AG09309 (cell line): ENCODE measurements around the gene PPFIA4.
"Not testable (repeated sequence)": the region's sequence is repeated elsewhere in the genome, so short reads cannot be mapped to it uniquely, and the experiment has no call there.

Experiments
- DNase-seq: peaks from one replicate; pipeline ENCODE4 v3.0.0-alpha.2; 2010; ENCODE audit warnings: low read depth
- H3K4me3 ChIP-seq: 2 replicates; pipeline ENCODE4 v1.5.1; 2011; ENCODE audit warnings: mild to moderate bottlenecking, low read depth, low read length, moderate library complexity; ENCODE audit not compliant: control insufficient read depth
- TF ChIP-seq, protein P1 (sequence below): IDR thresholded peaks from 2 replicates; pipeline ENCODE4 v1.5.1; 2011; ENCODE audit warnings: mild to moderate bottlenecking, low read depth, low read length, inconsistent platforms; ENCODE audit not compliant: insufficient read depth, control insufficient read depth; ENCODE audit errors: missing control alignments

Gene PPFIA4

GRCh38 chr1:203017692-203018091 lies 8.6 kb upstream of the PPFIA4 start:
- no peak for DNase-seq
- TF ChIP-seq, protein P1, sequence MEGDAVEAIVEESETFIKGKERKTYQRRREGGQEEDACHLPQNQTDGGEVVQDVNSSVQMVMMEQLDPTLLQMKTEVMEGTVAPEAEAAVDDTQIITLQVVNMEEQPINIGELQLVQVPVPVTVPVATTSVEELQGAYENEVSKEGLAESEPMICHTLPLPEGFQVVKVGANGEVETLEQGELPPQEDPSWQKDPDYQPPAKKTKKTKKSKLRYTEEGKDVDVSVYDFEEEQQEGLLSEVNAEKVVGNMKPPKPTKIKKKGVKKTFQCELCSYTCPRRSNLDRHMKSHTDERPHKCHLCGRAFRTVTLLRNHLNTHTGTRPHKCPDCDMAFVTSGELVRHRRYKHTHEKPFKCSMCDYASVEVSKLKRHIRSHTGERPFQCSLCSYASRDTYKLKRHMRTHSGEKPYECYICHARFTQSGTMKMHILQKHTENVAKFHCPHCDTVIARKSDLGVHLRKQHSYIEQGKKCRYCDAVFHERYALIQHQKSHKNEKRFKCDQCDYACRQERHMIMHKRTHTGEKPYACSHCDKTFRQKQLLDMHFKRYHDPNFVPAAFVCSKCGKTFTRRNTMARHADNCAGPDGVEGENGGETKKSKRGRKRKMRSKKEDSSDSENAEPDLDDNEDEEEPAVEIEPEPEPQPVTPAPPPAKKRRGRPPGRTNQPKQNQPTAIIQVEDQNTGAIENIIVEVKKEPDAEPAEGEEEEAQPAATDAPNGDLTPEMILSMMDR = no peak
- H3K4me3 ChIP-seq = no peak overlapping the region

DNA sequence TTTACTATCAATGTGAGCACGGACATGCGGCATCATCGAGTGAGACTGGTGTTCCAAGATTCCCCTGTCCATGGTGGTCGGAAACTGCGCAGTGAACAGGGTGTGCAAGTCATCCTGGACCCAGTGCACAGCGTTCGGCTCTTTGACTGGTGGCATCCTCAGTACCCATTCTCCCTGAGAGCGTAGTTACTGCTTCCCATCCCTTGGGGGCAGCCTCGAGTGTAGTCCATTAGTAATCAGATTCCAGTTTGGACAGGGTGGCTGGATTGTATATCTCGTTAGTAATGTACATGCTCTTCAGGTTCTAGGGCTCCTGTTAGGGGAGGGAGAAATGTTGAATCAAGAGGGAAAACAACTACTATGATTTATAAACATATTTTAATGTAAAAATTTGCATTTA lies 3.4 kb upstream of the PPFIA4 start:
- not testable (repeated sequence) for H3K4me3 ChIP-seq, DNase-seq

DNA sequence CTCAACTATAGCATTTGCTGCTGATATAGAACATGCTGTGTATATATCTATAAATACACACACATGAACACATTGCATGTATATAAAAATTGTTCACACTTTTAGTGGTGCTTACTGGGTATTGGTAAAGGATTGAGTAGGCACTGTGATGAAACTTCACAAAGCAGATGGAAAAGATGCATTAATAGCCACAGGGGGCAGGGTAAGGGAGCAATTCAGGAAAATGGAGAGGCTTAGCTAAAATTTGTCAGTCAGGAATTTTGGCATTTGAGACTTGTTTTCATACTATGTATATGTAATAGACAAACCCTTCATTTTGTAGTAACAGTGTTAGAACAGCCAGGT lies 633 bp upstream of the PPFIA4 start:
- H3K4me3 ChIP-seq = no peak overlapping the region
- TF ChIP-seq, protein P1 = no peak
- DNase-seq = no peak

- H3K4me3 ChIP-seq = peak overlapping the region; percentile 62
- DNase-seq = no peak
- TF ChIP-seq, protein P1 = no peak
Observed at GRCh38 chr1:203026666-203027663, 674 bp downstream of the PPFIA4 start.

DNA sequence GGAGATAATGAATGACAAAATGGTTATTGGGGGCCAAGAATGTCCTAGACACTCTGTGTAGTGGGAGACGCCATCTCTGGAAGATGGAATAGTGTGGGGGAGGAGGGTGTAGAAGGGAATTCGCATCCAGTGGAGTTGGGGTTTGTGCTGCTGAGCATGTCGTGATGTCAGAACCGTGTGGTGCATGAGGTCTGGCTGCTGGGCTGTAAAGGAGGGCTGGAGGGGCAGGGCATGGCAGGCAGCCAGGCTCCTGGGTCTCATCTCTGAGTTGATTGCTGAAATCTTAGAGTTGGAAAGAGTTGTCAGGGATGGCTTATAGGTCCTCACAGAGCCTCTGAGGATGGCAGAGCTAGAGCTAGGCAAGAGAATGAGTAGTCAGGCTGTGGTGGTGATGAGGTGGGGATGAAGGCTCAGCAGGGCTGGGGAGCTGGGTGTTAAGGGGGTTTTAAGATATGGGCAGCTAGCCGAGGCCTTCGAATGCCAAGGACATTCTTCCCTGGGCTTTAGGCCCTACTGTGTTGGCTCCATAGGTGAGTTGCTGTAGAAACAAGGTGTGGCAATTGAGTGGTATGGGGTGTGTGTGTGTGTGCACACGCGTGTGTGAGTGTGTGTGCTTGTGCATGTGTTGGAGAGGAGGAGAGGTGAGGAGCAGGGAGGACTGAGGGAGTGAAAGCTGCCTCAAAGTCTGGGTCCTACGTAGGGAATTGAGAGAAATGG lies 1.9 kb downstream of the PPFIA4 start:
- DNase-seq = no peak
- no peak overlapping the region for H3K4me3 ChIP-seq
- TF ChIP-seq, protein P1 = no peak

DNA sequence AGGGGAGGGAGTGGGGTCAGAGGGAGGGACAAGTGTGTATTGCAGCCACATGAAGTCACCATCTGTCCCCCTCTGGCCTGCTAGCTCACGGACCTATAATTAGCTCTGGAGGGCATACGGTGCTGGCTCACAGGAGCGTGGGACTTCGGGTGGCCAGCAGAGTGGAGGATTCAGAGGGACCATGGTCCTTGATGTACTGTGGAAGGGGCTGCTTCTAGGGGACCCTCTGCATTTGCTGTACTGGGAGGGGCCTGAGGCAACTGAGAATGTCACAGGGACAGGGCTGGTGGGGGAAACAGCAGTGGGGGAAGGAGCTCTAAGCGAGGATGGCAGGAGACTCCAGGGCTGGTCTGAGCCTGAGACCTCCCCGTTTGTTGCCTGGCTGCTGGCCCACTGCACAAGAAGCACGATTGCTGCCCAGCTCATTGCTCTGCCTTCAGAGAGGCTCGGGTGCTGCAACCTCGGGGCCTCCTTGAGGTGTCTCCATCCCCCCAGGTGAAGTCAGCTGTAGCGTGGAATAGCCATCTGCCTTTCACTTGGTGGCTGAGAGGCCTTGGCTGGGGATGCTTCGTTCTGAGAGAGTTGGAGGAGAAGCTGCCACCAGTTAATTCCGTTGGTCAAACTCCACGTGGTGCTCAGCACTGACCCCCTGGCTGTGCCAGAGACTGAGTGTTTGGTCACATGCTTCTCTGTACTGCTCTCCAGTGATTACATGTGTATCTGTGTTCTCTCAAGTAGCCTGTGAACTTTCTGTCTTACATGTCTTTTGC lies 2.7 kb downstream of the PPFIA4 start:
- no peak for DNase-seq

More for the DNA sequence above, 2.7 kb downstream of the PPFIA4 start:
- TF ChIP-seq, protein P1 = no peak
- no peak overlapping the region for H3K4me3 ChIP-seq
